Renal pelvis (tissue), 4 donors: Measurements from ENCODE around the gene PDGFA. TPM values are rescaled to one million over a fixed set of nuclear protein-coding genes. Genes with fewer than 3 reads are reported as not detected.

ENCODE experiments used
- DNase-seq: peaks from one replicate; pipeline ENCODE4 v3.0.0-alpha.2; 2013
- polyA plus RNA-seq, 3 donors: library from polyadenylated mRNA; unstranded; fragments of 120-200 nt; gene quantifications; one replicate each; pipeline ENCODE4 v1.2.1, GENCODE V29; 2013; ENCODE audit not compliant: insufficient read length in 3 of 3

The PDGFA gene
- polyA plus RNA-seq, 3 donors: 46.8 to 54.5 (median 47.9) TPM

GRCh38 chr7:463817-464453 lies 55.7 kb downstream of the PDGFA start:
- DNase-seq: no peak

- DNase-seq: no peak
Measured at GRCh38 chr7:463362-463781, 56.3 kb downstream of the PDGFA start.

- no peak for DNase-seq
Measured at GRCh38 chr7:462173-463103, 57.2 kb downstream of the PDGFA start.

- DNase-seq: no peak
Measured at GRCh38 chr7:461453-462172, 58.0 kb downstream of the PDGFA start.

GRCh38 chr7:461117-461452 lies 58.6 kb downstream of the PDGFA start:
- no peak for DNase-seq

GRCh38 chr7:460374-461116 lies 59.1 kb downstream of the PDGFA start:
- peak; percentile 70 for DNase-seq

- no peak for DNase-seq
Measured at GRCh38 chr7:459584-460373, 59.9 kb downstream of the PDGFA start.

- DNase-seq: no peak
Measured at GRCh38 chr7:458511-459245, 61.0 kb downstream of the PDGFA start.

- no peak for DNase-seq
Measured at GRCh38 chr7:457814-458510, 61.7 kb downstream of the PDGFA start.

- DNase-seq: peak; percentile 81
Measured at GRCh38 chr7:455110-455928, 64.3 kb downstream of the PDGFA start.

GRCh38 chr7:454356-455109 lies 65.1 kb downstream of the PDGFA start:
- DNase-seq: no peak

GRCh38 chr7:453597-454306 lies 65.9 kb downstream of the PDGFA start:
- DNase-seq: no peak

- DNase-seq: no peak
Measured at GRCh38 chr7:452791-453455, 66.7 kb downstream of the PDGFA start.

GRCh38 chr7:452226-452751 lies 67.4 kb downstream of the PDGFA start:
- DNase-seq: peak; percentile 67

- DNase-seq: no peak
Measured at GRCh38 chr7:451255-452225, 68.1 kb downstream of the PDGFA start.
